Daoy (cell line): ENCODE measurements around the gene CLDN7. TPM values are rescaled to one million over a fixed set of nuclear protein-coding genes. Genes with fewer than 3 reads are reported as not detected.

Experiments used
- DNase-seq: peaks from one replicate; pipeline ENCODE4 v3.0.0-alpha.2; 2015; ENCODE audit warnings: low read depth
- total RNA-seq: library from RNA; depleted of rRNA; stranded (reverse); fragments of >200 nt; shearing (Covaris generic); gene quantifications from 2 replicates; pipeline ENCODE4 v1.2.3, GENCODE V29; 2014

CLDN7 gene
- total RNA-seq, 1 experiment from 2014 or later = not detected

DNA sequence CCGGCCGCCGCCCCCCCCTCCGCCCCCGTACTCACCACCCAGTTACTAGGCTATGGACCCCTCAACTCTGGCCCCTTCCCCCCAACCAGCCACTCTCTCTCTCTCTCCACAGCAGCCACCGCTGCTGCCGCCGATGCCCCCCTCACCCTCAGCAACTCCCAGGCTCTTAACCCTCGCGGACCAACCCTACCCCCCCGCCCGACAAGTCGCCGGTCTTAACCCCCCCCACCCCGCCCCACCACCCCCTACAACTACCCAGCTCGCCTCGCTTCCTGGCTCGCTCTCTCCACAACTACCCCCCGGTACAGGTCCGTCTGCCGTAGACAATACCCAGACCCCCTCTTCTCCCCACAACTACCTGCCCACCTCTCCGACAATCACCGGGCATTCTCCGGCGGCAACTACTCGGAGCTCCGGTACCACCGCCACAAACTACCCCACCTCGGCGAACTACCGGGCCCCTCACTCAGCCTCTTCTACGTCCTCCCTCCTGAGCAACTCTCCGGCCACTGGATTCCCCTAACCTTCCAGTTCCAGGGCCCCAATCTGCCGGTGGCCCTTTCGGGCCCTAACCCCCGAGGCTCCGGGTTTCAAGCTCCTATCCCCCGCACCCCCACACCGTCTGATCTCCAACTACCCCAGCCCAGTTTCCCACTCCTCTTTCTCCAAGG is 23.7 kb downstream of the CLDN7 start:
- DNase-seq = no peak

DNA sequence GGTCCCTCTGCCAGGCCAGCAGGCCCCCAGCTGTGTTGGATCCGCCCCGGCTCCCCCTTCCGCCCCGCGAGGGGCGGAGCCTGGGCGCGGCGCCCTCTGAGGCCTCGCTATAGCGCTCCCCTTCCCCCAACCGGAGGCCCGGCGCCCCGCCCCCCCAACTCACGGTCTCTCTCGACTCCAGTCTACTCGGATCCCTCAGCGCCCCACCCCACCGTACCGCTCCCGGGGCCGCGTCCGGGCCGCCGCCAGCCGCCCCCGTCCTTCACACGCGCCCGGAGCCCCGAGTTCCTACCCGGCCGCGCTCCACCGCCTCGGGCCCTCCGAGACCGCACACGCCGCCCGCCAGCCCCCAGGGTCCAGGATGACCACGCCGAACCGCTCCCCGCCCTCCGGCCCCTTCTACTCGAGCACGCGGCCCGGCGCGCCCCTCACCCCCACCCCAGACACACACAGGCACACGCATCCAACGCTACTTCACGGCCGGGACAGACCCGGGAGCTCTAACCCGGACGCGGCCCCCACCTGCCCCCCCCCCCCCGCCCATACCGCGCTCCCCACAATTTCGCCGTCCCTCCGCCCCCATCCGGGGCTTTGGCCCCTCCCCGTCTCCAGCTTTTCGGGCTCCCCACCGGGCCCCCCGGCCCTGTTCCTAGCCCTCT is 24.4 kb downstream of the CLDN7 start:
- peak; percentile 82 for DNase-seq

DNA sequence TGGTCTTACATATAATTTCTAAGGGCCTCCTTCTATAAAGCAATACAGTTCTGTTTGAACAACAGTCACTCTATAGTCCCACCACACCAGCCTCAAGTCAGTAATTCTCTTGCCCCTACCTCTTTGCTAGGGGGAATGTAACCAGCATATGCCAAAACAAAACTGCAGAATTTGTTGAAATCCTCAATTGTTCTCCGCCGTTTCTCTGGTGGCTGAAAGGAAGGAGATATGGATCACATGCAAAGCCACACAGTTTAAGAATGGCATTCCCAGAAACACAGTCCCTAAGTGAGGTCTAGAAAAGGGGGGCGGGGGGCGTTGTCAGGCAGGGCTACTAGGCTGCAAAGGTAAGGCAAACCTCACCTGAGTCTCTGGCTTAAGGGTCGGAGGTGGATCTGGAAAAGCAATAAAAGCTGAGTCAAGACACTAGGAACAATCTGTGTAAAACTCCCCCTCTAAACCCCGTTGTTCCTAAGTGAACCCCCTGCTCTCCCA is 25.0 kb downstream of the CLDN7 start:
- no peak for DNase-seq

DNA sequence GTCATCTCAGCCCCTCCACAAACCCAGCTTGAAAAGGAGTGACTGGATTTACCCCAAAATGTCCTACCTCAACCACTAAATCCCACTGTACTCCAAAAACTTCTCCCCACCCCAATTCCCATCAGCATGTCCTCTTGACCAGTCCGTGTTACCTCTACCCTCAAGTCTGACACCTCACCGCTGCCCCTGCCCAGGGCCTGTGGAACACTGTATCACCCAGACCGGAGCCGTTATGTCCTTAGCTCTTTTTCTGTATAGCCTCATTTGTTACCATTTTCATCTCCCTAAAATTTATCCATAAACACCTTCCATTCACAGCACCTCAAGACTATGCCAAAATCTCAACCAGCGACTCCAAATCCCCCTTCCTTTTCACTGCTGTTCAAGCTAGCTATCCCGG is 25.5 kb downstream of the CLDN7 start:
- DNase-seq = no peak

GRCh38 chr17:7235693-7236665 is 26.3 kb downstream of the CLDN7 start:
- peak; percentile 59 for DNase-seq

DNA sequence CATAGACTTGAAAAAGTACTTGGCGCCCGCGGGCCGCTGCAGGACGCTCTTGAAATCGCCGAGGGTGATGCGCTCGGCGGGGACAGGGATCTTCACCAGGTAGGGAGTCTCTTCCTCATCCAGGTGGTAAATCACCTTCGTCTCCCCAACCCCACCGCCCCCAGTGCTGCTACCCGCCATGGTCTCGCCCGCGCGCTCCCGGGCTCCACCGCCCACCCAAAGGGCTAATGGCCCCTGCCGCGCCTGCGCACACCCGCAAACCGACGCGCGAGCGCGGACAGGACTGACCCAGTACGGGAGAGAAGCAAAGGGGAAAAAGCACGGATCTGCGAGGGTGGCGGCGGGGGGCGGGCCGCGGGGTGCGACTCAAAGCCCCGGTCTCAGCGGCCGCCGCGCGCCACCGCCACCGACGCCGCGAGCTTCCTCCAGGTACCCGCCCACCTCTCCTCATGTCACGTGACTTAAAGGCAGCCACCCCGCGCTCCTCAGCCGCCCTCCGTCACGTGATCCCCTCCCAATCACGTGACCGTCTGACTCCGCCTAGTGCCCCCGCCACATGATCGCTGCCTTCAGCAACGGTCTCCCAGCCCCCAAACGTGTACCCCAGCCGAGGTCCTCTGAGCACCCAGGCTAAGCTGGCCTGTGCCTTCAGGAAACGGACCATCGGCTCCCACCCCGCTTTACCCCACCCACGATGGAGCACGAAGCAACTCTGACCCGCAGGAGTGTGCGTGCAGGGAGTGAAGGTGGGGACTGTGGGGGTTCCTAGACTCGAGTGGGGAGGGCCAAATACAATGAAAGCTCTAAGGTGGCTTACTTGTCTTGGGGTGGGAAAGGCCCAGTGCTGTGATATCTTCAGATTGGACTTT is 28.0 kb downstream of the CLDN7 start, which contains the start of gene DVL2:
DVL2 (minus strand) TSS at position 435 of the 869 bp plus-strand sequence; CDS start at position 180, 255 bp downstream.
- DNase-seq = peak; percentile 98

DNA sequence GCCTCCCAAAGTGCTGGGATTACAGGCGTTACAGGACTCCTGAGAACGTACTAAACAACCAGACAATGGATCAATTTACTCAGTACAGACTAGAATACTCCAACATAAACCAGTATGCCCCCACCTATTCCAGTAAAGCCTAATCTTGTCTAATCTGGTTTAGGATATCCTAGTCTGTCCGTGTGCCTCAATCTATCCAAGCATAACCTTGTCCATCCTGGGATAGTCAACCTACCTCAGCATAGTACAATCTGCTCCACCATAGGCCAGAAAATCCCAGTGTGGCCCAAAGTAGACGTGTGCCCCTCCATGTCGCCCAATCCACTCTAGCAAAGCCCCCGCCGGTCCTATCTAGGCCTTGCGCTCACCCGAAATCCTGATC is 28.6 kb downstream of the CLDN7 start:
- no peak for DNase-seq

- DNase-seq = no peak
Observed at GRCh38 chr17:7232114-7232513, 30.2 kb downstream of the CLDN7 start.

DNA sequence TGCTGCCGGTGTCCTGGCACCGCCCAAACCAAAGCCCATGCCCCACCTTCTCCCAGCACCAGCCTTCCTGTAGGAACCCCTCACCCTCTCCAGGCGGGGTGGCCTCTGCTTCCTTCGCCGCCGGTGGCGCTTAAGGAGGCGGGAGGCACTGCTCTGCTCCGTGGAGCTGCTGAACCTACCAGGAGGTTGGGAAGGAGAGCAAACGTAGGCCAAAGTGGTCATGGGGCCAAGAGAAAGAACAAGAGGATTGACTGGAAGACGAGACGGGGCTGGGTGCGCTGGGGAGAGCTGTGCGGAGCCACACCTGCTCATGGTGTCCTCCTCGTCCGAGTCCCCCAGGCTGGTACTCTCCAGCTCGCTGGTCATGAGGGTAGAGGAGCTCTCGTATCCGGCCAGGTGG is 32.8 kb downstream of the CLDN7 start:
- DNase-seq = no peak

- no peak for DNase-seq
Observed at GRCh38 chr17:7228920-7229319, 33.4 kb downstream of the CLDN7 start.

DNA sequence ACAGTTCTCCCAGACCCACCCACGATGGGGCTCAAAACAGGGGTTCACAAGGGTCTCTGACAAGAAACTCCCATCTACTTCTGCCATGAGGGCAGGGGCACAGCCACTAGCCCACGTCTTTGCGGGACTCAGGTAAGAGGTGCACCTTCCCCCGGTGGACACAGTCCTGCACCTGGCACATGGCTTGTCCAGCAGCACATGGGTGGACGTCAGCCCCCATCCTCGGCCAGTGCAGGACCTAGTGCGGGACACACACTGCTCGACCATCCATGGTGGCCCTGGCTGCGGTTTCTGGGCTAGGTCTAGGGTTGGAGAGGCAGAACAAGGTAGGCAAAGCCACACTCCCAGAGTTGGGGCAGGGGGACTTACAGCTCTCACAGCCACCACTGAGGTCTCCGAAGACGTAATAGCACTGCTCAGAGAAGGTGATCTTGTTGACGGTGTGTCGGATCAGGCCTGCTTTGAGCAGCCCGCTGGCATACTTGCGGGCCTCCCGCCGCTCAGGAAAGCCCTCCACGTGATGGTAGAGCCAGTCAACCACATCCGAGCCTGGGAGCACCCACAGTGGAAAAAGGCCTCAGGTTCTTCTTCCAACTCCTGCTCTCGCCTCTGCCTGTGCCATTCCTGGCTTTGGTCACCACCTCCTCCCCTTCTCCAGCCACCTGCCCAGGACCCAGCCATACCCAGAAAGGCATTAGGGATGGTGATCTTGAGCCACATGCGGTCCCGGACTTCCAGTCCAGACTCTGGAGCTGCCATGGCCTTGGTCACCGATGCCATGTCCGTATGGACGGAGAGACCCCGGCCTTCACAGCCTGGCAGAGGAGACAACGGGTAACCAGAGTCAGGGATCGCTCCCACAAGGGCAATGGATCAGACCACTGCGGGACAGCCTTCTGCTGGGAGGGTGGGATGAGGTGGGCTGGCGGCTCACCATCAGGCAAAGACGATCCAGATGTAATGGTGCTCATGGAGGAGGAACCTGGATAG is 35.3 kb downstream of the CLDN7 start:
- no peak for DNase-seq

- no peak for DNase-seq
Observed at GRCh38 chr17:7225711-7226331, 36.5 kb downstream of the CLDN7 start.

GRCh38 chr17:7224661-7225111 is 37.6 kb downstream of the CLDN7 start:
- DNase-seq = no peak

GRCh38 chr17:7224110-7224509 is 38.2 kb downstream of the CLDN7 start:
- no peak for DNase-seq

DNA sequence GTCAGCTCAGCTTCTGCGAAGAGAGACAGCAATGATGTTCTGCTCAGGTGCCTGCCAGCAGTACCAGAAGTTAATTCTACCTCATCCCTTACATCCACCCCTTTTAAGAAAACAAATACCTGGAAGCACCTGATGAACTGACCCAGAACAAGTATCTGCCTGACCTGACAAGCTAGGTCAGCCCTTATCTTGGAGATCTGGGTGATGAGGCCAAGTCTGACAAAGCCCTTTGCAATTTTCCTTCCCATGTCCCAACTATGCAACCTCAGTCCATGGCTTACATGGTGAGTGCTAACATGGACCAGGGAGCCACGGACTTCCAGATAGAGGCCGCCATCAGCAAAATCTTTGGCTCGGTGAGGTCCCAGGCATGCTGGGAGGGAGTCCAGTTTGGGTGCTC is 38.9 kb downstream of the CLDN7 start:
- no peak for DNase-seq

DNA sequence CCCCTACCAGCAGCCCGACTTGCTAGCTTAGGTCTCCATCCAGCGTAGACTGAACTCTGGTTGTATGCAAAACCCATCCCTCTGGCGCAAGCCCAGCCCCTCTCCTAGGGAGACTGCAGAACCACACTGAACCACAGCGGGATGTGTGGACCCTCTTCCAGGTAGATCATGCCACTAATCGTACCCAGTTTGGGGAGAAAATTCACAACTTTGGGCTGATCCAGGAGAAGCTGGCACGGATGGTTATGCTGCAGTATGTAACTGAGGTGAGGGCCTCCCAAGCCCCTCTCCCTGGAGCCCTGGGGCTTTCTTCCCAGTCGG is 39.3 kb downstream of the CLDN7 start:
- DNase-seq = no peak

DNA sequence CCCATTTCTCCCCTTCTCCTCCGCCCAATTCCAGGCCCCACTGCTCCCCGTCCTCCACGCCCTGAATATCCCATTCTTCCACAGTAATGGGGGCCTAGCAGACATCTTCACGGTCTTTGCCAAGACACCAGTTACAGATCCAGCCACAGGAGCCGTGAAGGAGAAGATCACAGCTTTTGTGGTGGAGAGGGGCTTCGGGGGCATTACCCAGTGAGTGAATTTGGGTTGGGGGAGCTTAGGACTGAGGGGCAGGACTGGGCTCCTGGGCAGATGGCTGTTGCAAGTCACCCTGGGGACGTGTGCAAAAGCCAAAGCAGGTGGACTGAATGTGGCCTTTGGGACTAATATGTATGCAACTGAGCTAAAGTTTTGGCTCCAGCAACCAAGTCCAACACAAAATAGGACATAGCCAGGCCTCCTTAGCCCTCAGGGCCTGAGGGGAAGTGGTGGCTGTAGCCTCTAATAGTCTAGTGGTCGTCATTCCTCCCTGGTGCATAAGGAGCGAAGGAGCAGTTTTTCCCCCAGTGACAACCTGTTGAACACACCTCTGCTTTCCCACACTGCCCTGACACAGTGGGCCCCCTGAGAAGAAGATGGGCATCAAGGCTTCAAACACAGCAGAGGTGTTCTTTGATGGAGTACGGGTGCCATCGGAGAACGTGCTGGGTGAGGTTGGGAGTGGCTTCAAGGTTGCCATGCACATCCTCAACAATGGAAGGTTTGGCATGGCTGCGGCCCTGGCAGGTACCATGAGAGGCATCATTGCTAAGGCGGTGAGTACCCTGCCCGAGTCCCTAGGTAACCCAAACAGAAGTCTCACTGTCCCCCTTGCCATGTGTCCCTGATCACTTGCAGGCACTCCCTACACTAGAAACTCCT is 39.9 kb downstream of the CLDN7 start:
- DNase-seq = no peak

DNA sequence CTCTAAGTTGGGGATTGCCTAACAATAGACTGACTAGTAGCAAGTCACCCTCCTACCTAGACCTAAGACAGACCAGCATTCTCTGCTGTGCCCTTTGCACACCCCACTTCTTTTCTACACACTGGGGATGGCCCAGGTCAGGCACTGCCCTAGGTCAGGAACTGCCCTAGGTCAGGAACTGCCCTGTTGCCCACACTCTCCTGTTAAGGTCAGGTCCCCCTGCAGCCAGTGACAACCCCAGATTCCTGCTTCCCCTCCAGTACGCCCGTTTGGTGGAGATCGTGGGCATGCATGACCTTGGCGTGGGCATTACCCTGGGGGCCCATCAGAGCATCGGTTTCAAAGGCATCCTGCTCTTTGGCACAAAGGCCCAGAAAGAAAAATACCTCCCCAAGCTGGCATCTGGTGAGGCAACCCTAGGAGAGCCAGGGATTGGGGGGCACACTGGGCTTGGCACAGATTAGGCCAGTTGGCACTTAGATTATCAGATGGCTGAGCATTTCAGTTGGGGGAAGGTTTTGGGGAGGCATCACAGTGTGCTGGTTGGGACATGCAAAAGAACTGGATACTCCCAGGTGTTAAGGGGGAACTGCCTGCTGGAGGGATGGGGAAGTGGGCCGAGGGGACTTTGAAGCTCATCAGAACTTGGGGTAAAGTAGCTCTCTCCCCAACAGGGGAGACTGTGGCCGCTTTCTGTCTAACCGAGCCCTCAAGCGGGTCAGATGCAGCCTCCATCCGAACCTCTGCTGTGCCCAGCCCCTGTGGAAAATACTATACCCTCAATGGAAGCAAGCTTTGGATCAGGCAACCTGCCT is 40.8 kb downstream of the CLDN7 start:
- no peak for DNase-seq
